Sigmoid colon (tissue), 7 donors: ENCODE measurements around the gene CYBA. TPM values are rescaled to one million over a fixed set of nuclear protein-coding genes. Genes with fewer than 3 reads are reported as not detected.
A peak's percentile ranks its signal among the peaks of the same experiment; 100 is the strongest.

Experiments used
- DNase-seq: peaks from one replicate; pipeline ENCODE4 v3.0.0-alpha.2; 2019
- H3K27ac ChIP-seq, 4 donors: fragments of 200-600 bp; sonication (generic); one replicate each; pipeline ENCODE4 v1.5.1; 2016 to 2019; ENCODE audit warnings: mild to moderate bottlenecking in 1 of 4
- H3K27me3 ChIP-seq, 3 donors: fragments of 200-600 bp; sonication (generic); one replicate each; pipeline ENCODE4 v1.5.1; 2019; ENCODE audit warnings: mild to moderate bottlenecking in 1 of 3
- H3K36me3 ChIP-seq, 4 donors: fragments of 200-600 bp; sonication (generic); one replicate each; pipeline ENCODE4 v1.5.1; 2016 to 2019
- H3K4me1 ChIP-seq, 4 donors: fragments of 200-600 bp; sonication (generic); one replicate each; pipeline ENCODE4 v1.5.1; 2017 to 2019
- H3K4me3 ChIP-seq, 4 donors: fragments of 200-600 bp; sonication (generic); one replicate each; pipeline ENCODE4 v1.5.1; 2017 to 2019; ENCODE audit warnings: mild to moderate bottlenecking in 2 of 4, moderate library complexity in 1 of 4
- H3K9me3 ChIP-seq, 4 donors: fragments of 200-600 bp in 3 of 4; sonication (generic) in 3 of 4; one replicate each; pipeline versions ENCODE4 v1.5.1 to v1.6.1; 2013 to 2019
- EP300 ChIP-seq, 4 donors: sonication (generic); formaldehyde crosslinking; IDR thresholded peaks; one replicate each; pipeline ENCODE4 v1.6.1; 2017; ENCODE audit warnings: antibody characterized with exemption in 4 of 4
- POLR2A ChIP-seq, 2 donors: fragments of 450-650 bp; IDR thresholded peaks; one replicate each; pipeline ENCODE4 v1.6.1; 2016; ENCODE audit warnings: antibody characterized with exemption in 2 of 2, mild to moderate bottlenecking in 2 of 2, moderate library complexity in 2 of 2
- POLR2AphosphoS5 ChIP-seq, 4 donors: sonication (generic); formaldehyde crosslinking; IDR thresholded peaks; one replicate each; pipeline ENCODE4 v1.6.1; 2017; ENCODE audit warnings: antibody characterized with exemption in 4 of 4
- WGBS, 2 donors: extraction: QIAGEN DNeasy Blood & Tissue Kit; methylation state at CpG; one replicate each; pipeline ENCODE4 v1.1.7; 2013; 5-methylcytosine and 5-hydroxymethylcytosine counted together
- intact Hi-C: fragments of 100-400 bp; cut with DNase I; formaldehyde crosslinking; loops from one replicate; pipeline ENCODE4 v1.15.1; 2023
- polyA plus RNA-seq, 3 donors: library from polyadenylated mRNA; stranded (reverse); fragments of 200-250 nt; gene quantifications; one replicate each; pipeline ENCODE4 v1.2.3, GENCODE V29; 2013
- total RNA-seq, 4 donors: library from RNA; depleted of rRNA; stranded (reverse); fragments of >200 nt; gene quantifications; one replicate each; pipeline ENCODE4 v1.1.0, GENCODE V29; 2016
- TF ChIP-seq, protein P1 (sequence below), 4 experiments: fragments of 450-650 bp in 3 of 4; fragments of 200-600 bp in 1 of 4; IDR thresholded peaks; one replicate each; pipeline ENCODE4 v1.5.1; 2016 to 2019; ENCODE audit warnings: antibody characterized with exemption in 4 of 4, mild to moderate bottlenecking in 3 of 4, moderate library complexity in 2 of 4
- donor health status: healthy with polysubstance abuse.
- donor health status: Bipolar disorder and iron deficiency.
- donor health status: healthy.

CYBA gene
- total and polyA plus RNA-seq, 7 donors: 63.1 to 429 (median 124) TPM

DNA sequence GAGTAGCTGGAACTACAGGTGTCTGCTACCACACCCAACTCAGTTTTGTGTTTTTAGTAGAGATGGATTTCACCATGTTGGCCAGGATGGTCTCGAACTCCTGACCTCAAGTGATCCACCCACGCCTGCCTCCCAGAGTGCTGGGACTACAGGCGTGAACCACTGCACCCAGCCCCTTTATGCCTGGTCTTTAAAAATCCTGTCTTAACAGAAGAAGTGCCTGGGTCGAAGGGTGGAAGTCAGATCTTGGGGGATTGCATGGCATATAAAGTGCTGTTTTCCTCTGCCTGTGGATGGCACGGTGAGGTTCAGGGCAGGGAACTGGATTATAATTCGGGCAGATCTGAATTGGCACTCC is 50.3 kb downstream of the CYBA start:
- Histone ChIP-seq H3K4me3 (no peak overlapping the region), H3K27ac (peak overlapping the region in 3 of 4 donors; percentile 29 to 55 (median 35)), H3K27me3 (no peaks in the 10 kb centered on the region), H3K4me1 (peaks cover 0 to 5% (median 0%) of the 10 kb centered on the region in 4 donors), H3K9me3 (no peaks in the 10 kb centered on the region), H3K36me3 (peaks cover 10 to 72% (median 38%) of the 10 kb centered on the region in 4 donors)
- intact Hi-C loops: no loop called here
- DNase-seq: no peak
- no peak for TF ChIP-seq EP300 (IDR thresholded peaks at IDR 0.05)
- TF ChIP-seq, protein P1, sequence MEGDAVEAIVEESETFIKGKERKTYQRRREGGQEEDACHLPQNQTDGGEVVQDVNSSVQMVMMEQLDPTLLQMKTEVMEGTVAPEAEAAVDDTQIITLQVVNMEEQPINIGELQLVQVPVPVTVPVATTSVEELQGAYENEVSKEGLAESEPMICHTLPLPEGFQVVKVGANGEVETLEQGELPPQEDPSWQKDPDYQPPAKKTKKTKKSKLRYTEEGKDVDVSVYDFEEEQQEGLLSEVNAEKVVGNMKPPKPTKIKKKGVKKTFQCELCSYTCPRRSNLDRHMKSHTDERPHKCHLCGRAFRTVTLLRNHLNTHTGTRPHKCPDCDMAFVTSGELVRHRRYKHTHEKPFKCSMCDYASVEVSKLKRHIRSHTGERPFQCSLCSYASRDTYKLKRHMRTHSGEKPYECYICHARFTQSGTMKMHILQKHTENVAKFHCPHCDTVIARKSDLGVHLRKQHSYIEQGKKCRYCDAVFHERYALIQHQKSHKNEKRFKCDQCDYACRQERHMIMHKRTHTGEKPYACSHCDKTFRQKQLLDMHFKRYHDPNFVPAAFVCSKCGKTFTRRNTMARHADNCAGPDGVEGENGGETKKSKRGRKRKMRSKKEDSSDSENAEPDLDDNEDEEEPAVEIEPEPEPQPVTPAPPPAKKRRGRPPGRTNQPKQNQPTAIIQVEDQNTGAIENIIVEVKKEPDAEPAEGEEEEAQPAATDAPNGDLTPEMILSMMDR (IDR thresholded peaks at IDR 0.05): no peak
- no peak for TF ChIP-seq POLR2AphosphoS5 (IDR thresholded peaks at IDR 0.05)
- TF ChIP-seq POLR2A (IDR thresholded peaks at IDR 0.05): no peak
- 93 to 95% methylated on average over 6 of the region's 6 CpGs for WGBS, 2 donors

DNA sequence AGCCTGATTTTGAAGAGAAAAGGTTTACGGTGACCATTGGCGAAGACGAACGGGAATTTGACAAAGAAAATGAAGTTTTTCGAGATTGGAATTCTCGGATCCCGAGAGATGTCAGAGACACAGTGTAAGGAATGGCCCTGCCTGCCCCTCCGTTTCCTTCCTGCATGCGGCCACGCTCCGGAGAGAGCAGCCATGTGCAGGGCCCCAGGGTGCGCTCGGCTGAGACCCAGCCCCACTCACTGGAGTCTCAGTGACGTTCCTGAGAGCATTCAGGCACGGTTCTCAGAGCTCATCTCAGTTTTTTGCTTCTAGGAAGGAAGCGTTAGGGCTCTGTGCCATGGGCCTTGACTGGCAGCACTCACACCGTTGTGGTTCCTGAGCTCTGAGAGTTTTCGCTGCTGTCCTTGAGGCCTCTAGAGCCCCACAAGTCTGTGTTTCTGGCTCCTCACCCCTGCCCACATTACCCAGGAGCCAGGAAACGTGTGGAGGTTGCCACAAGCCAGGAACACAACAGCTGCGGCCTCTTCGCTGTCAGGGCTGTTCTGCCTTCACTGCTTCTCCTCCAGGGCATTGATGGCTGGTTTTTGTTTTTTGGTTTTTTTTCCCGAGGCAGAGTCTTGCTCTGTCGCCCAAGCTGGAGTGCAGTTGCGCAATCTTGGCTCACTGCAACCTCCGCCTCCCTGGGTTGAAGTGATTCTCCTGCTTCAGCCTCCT is 50.9 kb downstream of the CYBA start:
- WGBS, 2 donors: 89 to 92% methylated on average over 25 of the region's 25 CpGs
- DNase-seq: peak; percentile 77
- Histone ChIP-seq H3K27me3 (no peaks in the 10 kb centered on the region), H3K9me3 (no peaks in the 10 kb centered on the region), H3K4me1 (peaks cover 0 to 5% (median 0%) of the 10 kb centered on the region in 4 donors), H3K4me3 (no peak overlapping the region), H3K36me3 (peaks cover 6 to 67% (median 35%) of the 10 kb centered on the region in 4 donors), H3K27ac (peak overlapping the region; percentile 29 to 55 (median 40))
- intact Hi-C loops: no loop called here
- no peak for TF ChIP-seq EP300 (IDR thresholded peaks at IDR 0.05)
- TF ChIP-seq, protein P1 (IDR thresholded peaks at IDR 0.05): no peak
- TF ChIP-seq POLR2AphosphoS5 (IDR thresholded peaks at IDR 0.05): no peak
- no peak for TF ChIP-seq POLR2A (IDR thresholded peaks at IDR 0.05)

DNA sequence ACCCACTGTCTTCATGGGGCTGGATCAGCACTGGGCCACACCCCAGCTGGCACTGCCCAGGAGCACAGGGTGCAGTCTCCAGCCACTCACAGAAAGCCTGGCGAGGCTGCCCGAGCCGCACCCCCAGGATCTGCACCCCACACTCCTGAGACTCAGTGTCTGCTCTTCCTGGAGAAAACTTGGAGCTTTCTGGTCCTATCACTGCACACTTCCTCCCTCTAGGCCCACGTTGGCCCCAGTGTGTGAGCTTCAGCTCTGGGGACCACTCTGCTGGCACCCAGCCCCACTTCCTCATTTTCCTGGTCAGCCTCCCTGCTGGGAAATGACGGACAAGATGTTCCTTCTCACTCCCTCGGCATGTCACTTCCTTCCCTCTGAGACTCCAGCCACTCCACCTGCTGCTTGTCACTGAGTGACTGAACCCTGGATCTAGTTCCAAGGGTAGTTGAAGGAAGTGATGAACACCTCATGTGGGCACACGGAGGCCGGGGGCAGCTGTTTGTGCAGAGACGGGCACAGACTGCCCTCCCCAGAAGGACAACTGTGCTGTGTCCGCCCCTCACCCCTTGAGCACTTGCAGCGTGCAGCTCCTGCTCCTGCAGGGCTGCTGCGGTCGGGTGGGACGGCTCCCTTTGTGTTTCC is 51.6 kb downstream of the CYBA start:
- WGBS, 2 donors: 83 to 87% methylated on average over 14 of the region's 14 CpGs
- peak; percentile 88 for DNase-seq
- TF ChIP-seq POLR2A (IDR thresholded peaks at IDR 0.05): no peak
- TF ChIP-seq, protein P1 (IDR thresholded peaks at IDR 0.05): no peak
- TF ChIP-seq EP300 (IDR thresholded peaks at IDR 0.05): peak in 3 of 4 donors; percentile 33 to 68 (median 33)
- TF ChIP-seq POLR2AphosphoS5 (IDR thresholded peaks at IDR 0.05): peak in 2 of 4 donors; percentile 57 to 71
- H3K27me3 ChIP-seq: no peaks in the 10 kb centered on the region
- no peak overlapping the region for H3K4me3 ChIP-seq
- H3K4me1 ChIP-seq: peaks cover 0 to 5% (median 0%) of the 10 kb centered on the region in 4 donors
- peaks cover 0 to 61% (median 35%) of the 10 kb centered on the region in 4 donors for H3K36me3 ChIP-seq
- peak overlapping the region; percentile 29 to 55 (median 44) for H3K27ac ChIP-seq
- intact Hi-C loops: no loop called here
- H3K9me3 ChIP-seq: no peaks in the 10 kb centered on the region

DNA sequence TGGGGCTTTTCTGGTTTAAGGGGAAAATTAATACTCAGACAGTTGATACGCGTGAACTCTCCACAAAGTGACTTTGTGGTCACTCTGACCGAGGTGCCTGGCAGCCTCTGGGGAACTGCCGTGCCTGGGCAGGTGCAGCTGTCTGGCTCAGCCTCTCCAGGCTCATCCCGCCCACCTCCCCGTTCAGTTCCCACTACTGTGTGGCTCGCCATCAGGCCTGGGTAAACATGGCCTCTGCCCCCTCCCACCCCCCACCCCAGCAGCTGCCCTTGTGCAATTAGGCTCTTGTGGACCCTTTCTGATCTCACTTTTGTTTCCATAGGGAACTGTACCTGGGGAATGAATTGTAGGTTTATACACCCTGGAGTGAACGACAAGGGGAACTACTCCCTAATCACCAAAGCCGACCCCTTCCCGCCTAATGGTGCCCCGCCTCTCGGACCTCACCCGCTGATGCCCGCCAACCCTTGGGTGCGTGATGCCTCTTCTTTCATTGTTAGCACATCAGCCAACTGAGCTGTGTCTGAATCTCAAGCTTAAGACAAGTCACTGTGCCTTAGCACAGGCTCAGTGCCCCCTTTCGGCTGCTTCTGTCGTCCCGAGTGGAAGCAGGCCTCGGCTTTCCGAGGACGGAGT is 52.9 kb downstream of the CYBA start:
- Histone ChIP-seq H3K9me3 (no peaks in the 10 kb centered on the region), H3K36me3 (peaks cover 0 to 62% (median 39%) of the 10 kb centered on the region in 4 donors), H3K27ac (peak overlapping the region in 2 of 4 donors; percentile 28 to 45), H3K4me1 (peaks cover 0 to 5% (median 0%) of the 10 kb centered on the region in 4 donors), H3K27me3 (no peaks in the 10 kb centered on the region), H3K4me3 (no peak overlapping the region)
- TF ChIP-seq POLR2AphosphoS5 (IDR thresholded peaks at IDR 0.05) (no peak), POLR2A (IDR thresholded peaks at IDR 0.05) (no peak), EP300 (IDR thresholded peaks at IDR 0.05) (no peak)
- TF ChIP-seq, protein P1 (IDR thresholded peaks at IDR 0.05): no peak
- 81 to 84% methylated on average over 21 of the region's 21 CpGs for WGBS, 2 donors
- no peak for DNase-seq
- intact Hi-C loops: no loop called here
